ENCODE measurements around the gene KLRC3.
"Not testable (repeated sequence)": the region's sequence is repeated elsewhere in the genome, so short reads cannot be mapped to it uniquely, and the experiment has no call there.

Gene KLRC3

GRCh38 chr12:10398168-10398567 lies 22.2 kb downstream of the KLRC3 start:
- no peak for DNase-seq

- DNase-seq: no peak
Observed at GRCh38 chr12:10397296-10397695, 23.1 kb downstream of the KLRC3 start.

- DNase-seq: not testable (repeated sequence)
Observed at GRCh38 chr12:10396176-10396575, 24.2 kb downstream of the KLRC3 start.

GRCh38 chr12:10395390-10395998 lies 24.9 kb downstream of the KLRC3 start:
- no peak for DNase-seq

GRCh38 chr12:10394531-10395152 lies 25.8 kb downstream of the KLRC3 start:
- not testable (repeated sequence) for DNase-seq

GRCh38 chr12:10393291-10393690 lies 27.1 kb downstream of the KLRC3 start:
- DNase-seq: no peak

- DNase-seq: no peak
Observed at GRCh38 chr12:10392394-10392930, 27.9 kb downstream of the KLRC3 start.

GRCh38 chr12:10390991-10391390 lies 29.4 kb downstream of the KLRC3 start:
- not testable (repeated sequence) for DNase-seq

GRCh38 chr12:10389904-10390303 lies 30.5 kb downstream of the KLRC3 start, which contains the start of gene KLRK1:
KLRK1 (minus strand) TSS chr12:10390041; CDS start chr12:10388810, 1,231 bp downstream.
- no peak for DNase-seq

GRCh38 chr12:10388624-10389413 lies 31.6 kb downstream of the KLRC3 start:
- DNase-seq: no peak

- not testable (repeated sequence) for DNase-seq
Observed at GRCh38 chr12:10387498-10387897, 32.9 kb downstream of the KLRC3 start.

GRCh38 chr12:10386857-10387256 lies 33.5 kb downstream of the KLRC3 start:
- no peak for DNase-seq

- DNase-seq: no peak
Observed at GRCh38 chr12:10385166-10385613, 35.2 kb downstream of the KLRC3 start.

- no peak for DNase-seq
Observed at GRCh38 chr12:10384191-10384590, 36.2 kb downstream of the KLRC3 start.

- DNase-seq: no peak
Observed at GRCh38 chr12:10381928-10382628, 38.3 kb downstream of the KLRC3 start.

- not testable (repeated sequence) for DNase-seq
Observed at GRCh38 chr12:10378737-10379136, 41.7 kb downstream of the KLRC3 start.

GRCh38 chr12:10374624-10375018 lies 45.8 kb downstream of the KLRC3 start:
- no peak for DNase-seq

GRCh38 chr12:10372559-10372958 lies 47.8 kb downstream of the KLRC3 start:
- no peak for DNase-seq

- not testable (repeated sequence) for DNase-seq
Observed at GRCh38 chr12:10371893-10372535, 48.4 kb downstream of the KLRC3 start.

- no peak for DNase-seq
Observed at GRCh38 chr12:10369557-10370415, 50.6 kb downstream of the KLRC3 start.

Data from NCI-H2171 treated with DMSO at 0.1 percent for 48 hours (cell line).